GM10266 (cell line): Measurements from ENCODE around the gene ANKLE2.
"Not testable (repeated sequence)": the region's sequence is repeated elsewhere in the genome, so short reads cannot be mapped to it uniquely, and the experiment has no call there.

Experiments
- DNase-seq: peaks from one replicate; pipeline ENCODE4 v3.0.0; 2012; ENCODE audit errors: extremely low spot score
- TF ChIP-seq, protein P1 (sequence below): IDR thresholded peaks from 2 replicates; pipeline ENCODE4 v1.5.1; 2012; ENCODE audit warnings: mild to moderate bottlenecking, low read depth; ENCODE audit not compliant: control insufficient read depth, insufficient read depth; ENCODE audit errors: missing control alignments

Gene ANKLE2

DNA sequence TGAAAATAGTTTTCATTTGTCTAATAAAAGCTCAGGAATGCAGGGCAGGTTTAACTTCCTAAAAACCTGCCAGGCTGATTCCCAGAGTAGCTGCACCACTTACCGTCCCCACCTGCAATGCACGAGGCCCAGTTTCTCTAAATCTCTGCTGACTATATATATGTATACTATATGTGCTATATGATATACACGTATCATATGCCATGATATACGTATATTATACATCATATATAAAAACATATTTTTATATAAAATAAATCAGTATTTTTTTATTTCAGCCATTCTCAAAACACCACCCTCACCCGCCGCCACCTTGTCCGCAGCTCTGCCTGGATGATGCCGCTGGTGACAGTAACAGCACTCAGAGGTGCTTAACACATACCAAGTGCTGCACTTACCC is 2.3 kb downstream of the ANKLE2 start:
- TF ChIP-seq, protein P1, sequence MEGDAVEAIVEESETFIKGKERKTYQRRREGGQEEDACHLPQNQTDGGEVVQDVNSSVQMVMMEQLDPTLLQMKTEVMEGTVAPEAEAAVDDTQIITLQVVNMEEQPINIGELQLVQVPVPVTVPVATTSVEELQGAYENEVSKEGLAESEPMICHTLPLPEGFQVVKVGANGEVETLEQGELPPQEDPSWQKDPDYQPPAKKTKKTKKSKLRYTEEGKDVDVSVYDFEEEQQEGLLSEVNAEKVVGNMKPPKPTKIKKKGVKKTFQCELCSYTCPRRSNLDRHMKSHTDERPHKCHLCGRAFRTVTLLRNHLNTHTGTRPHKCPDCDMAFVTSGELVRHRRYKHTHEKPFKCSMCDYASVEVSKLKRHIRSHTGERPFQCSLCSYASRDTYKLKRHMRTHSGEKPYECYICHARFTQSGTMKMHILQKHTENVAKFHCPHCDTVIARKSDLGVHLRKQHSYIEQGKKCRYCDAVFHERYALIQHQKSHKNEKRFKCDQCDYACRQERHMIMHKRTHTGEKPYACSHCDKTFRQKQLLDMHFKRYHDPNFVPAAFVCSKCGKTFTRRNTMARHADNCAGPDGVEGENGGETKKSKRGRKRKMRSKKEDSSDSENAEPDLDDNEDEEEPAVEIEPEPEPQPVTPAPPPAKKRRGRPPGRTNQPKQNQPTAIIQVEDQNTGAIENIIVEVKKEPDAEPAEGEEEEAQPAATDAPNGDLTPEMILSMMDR = no peak
- no peak for DNase-seq

DNA sequence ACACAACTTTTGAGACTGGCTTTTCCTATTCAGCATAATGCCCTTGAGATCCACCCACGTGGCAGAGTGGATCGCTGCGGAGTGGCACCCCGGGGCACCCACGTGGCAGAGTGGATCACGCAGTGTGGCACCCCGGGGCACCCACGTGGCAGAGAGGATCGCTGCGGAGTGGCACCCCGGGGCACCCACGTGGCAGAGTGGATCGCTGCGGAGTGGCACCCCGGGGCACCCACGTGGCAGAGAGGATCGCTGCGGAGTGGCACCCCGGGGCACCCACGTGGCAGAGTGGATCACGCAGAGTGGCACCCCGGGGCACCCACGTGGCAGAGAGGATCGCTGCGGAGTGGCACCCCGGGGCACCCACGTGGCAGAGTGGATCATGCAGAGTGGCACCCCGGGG is 2.8 kb downstream of the ANKLE2 start:
- DNase-seq = not testable (repeated sequence)

DNA sequence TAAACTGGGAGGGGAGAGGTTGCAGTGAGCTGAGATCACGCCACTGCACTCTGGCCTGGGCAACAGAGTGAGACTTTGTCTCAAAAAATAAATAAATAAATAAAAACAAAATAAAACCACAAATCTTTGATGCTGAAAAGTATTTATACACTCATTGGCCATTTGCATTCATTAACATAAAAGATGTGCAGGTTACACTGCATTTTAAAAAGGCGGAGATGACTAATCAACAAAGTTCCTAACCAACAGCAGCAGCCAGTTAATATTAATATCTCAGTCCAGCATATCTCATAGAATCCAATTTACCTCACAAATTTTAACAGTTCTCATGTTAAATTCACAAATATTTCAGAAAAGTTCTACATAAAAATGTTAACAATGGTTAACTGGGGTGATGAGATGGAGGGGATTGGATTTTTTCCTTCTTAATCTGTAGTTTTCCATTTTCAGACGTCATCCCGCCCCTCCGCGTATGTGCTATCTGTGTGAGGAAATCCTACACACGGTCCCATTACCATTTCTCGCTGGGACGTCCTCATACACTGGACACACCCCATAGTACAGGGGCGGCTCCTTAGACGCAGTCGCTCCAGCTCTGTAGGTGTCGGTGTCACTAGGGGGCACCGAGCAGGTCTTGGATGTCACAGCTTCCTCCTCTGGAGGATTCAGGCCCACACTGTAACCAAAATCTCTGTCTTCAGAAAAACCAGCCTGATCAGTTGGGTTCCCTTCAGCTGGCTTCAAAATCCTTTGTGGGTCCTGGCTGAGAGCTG is 7.3 kb downstream of the ANKLE2 start:
- TF ChIP-seq, protein P1 = no peak
- DNase-seq = no peak

DNA sequence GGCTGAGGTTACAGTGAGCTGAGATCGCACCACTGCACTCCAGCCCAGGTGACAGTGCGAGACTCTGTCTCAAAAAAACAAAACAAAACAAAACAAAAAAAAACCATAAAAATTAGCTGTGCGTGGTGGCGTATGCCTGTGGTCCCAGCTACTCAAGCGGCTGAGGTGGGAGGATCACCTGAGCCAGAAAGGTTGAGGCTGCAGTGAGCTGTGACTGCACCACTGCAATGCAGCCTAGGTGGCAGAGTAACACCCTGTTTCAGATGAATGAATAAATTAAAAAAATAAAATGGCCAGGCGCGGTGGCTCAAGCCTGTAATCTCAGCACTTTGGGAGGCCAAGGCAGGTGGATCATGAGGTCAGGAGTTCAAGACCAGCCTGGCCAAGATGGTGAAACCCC is 8.0 kb downstream of the ANKLE2 start:
- DNase-seq = not testable (repeated sequence)

DNA sequence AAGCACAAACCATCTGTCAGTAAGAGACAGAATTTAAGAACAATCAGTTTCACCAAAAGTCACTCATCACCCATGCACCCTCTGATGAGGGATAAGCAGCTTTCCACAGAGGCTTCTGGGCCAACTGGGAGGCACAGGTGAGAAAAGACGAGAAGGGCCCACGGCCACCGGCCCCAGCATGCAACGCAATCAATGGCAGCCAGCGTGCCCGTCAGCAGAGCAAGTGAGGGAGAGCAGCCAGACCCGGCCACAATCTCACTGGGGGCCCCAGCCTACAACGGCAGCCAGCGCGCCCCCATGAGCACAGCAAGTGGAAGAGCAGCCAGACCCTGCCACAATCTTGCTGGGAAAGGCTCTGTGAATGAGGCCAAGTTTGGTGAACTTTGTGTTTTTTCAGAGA is 13.3 kb downstream of the ANKLE2 start:
- TF ChIP-seq, protein P1 = no peak
- no peak for DNase-seq

DNA sequence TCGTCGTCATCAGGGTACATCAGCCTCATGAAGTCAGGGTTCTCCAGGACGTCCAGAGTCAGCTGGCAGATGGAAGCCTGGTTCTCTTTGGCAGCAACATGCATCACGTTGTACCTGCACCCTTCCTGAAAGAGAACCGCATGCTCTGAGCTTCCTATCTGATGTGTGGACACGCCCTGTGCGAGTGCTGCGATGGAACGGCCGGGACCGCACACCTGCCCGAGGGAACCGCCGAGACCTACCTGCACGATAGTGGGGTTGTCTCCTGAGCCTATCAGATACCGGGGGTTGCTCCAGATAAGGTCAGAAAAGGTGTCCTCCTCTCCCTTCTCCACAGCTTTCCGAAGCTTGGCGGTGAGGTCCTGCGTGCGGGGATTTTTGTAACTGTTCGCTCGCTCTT is 13.7 kb downstream of the ANKLE2 start:
- no peak for DNase-seq
- TF ChIP-seq, protein P1 = no peak

DNA sequence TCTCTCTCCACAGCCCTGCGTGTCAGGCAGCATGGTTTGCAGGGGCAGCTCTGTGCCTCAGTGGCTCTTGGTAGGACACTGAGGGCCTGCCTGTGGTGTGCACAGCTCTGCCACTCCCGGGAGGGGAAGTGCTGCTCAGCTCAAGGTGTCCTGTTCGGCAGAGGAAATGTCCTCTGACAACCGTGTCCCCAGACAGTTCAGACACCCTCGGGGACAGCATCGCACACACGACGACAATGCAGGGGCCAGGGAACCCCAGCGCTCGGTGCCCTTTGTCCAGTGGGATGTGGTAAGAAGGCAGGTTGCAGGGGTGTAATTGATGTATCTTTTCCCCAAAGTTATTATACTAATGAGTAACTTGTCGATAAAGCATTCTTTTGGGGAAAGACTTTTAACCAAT is 14.2 kb downstream of the ANKLE2 start:
- DNase-seq = no peak
- TF ChIP-seq, protein P1 = no peak

DNA sequence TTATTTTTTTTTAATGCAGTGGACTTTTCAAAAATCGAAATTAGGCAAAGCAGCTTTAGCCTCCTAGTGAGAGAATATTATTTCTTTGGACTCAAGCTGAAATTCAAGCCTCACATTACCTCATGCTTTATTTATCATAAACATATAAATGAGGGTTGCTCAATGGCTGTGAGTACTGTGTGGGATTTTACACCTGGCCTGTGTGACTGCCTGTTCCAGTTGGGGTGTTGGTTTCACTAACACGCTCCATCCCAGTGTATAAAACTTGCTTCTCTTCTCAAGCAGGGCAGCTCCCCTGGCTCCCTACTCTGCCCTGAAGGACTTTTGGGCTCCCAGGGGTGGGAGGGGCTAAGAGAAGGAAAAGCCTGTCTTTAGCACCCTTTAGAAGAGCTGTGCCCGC is 15.0 kb downstream of the ANKLE2 start:
- TF ChIP-seq, protein P1 = no peak

DNA sequence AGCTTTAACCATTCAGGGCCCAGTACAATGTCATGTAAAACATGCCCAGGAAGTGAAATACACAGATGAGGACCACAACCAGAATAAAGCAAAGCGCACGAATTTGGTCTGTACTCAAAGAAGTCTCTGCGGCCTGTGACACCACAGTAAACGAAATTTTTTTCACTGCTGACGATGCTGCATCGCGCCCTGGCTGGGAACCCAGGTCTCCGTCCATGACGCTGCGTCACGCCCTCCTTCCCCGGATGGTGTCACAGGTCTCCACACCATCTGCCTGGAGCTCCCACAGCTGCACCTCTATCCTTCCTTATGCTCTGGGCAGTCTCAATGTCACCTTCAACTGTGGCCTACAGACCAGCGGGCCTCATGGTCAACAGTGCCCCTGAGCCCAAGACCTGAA is 17.8 kb downstream of the ANKLE2 start:
- no peak for DNase-seq
- TF ChIP-seq, protein P1 = no peak

More for the DNA sequence above, 15.0 kb downstream of the ANKLE2 start:
- DNase-seq = no peak
